ENCODE measurements around the gene HNRNPDL. TPM values are rescaled to one million over a fixed set of nuclear protein-coding genes. Genes with fewer than 3 reads are reported as not detected.

The HNRNPDL gene
- total RNA-seq, 3 donors from 2014 or later (not counting 1 experiment from before 2014, with no cell fraction given) = 328 to 423 (median 371) TPM

GRCh38 chr4:82373486-82373815, 56.8 kb downstream of the HNRNPDL start:
- DNase-seq (no peak), ATAC-seq (peak; percentile 42 to 63 (median 51))
- H3K27ac ChIP-seq (ENCODE audit: low read length) = peak overlapping the region; percentile 99
- peaks cover 14% of the 10 kb centered on the region for H3K36me3 ChIP-seq (ENCODE audit: control insufficient read depth, insufficient read depth, low read length)
- H3K27ac Mint-ChIP-seq = peak overlapping the region; percentile 99 to 100
- intact Hi-C loops (cut with micrococcal nuclease) = loop anchor here (1.0 to 5.0 kb wide), 3 partner anchors 13 to 1084 kb away; partner anchors contain the start of genes HELQ and MRPS18C
- peaks cover 0 to 3% of the 10 kb centered on the region in 2 donors for H3K27me3 Mint-ChIP-seq (ENCODE audit: low read depth in 2 of 2)
- H3K9me3 ChIP-seq (ENCODE audit: control insufficient read depth, insufficient read depth, low read length) = no peaks in the 10 kb centered on the region
- peaks cover 15% of the 10 kb centered on the region for H3K36me3 Mint-ChIP-seq
- H3K9me3 Mint-ChIP-seq = no peaks in the 10 kb centered on the region
- WGBS (ENCODE audit: insufficient coverage) = under 1% methylated on average over 50 of the region's 50 CpGs
- peaks cover 15% of the 10 kb centered on the region for H3K4me1 ChIP-seq (ENCODE audit: control insufficient read depth, insufficient read depth, low read length)
- peak overlapping the region; percentile 100 for H3K4me3 Mint-ChIP-seq
- H3K4me3 ChIP-seq (ENCODE audit: low read length) = peak overlapping the region; percentile 98
- no peaks in the 10 kb centered on the region for H3K27me3 ChIP-seq (ENCODE audit: control insufficient read depth, insufficient read depth, low read length)
- H3K4me1 Mint-ChIP-seq = peaks cover 62 to 75% of the 10 kb centered on the region in 2 donors
- TF ChIP-seq CTCF (IDR thresholded peaks at IDR 0.05) = no peak

Other genes with a start within 250 kb of the HNRNPDL start
- 100 to 1,000 TPM; 225 to 285 (median 270) TPM for gene HNRNPD, start 56.5 kb downstream of the HNRNPDL start, total RNA-seq
- 10 to 100 TPM; 21.0 to 26.1 (median 25.0) TPM for gene ENOPH1, start 128 bp upstream of the HNRNPDL start, total RNA-seq
- gene TMEM150C, start 131.5 kb upstream of the HNRNPDL start, total RNA-seq = not detected